HG03432 (cell line): ENCODE results near the gene LPAR3.
"Not testable (repeated sequence)": the region's sequence is repeated elsewhere in the genome, so short reads cannot be mapped to it uniquely, and the experiment has no call there.

Experiments
- ATAC-seq: cut with Tn5 transposase; IDR thresholded peaks from one replicate; pipeline ENCODE4 v1.9.1; 2021; ENCODE audit warnings: mild to moderate bottlenecking, moderate library complexity; ENCODE audit not compliant: unreplicated experiment

LPAR3 gene, protein sequence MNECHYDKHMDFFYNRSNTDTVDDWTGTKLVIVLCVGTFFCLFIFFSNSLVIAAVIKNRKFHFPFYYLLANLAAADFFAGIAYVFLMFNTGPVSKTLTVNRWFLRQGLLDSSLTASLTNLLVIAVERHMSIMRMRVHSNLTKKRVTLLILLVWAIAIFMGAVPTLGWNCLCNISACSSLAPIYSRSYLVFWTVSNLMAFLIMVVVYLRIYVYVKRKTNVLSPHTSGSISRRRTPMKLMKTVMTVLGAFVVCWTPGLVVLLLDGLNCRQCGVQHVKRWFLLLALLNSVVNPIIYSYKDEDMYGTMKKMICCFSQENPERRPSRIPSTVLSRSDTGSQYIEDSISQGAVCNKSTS

DNA sequence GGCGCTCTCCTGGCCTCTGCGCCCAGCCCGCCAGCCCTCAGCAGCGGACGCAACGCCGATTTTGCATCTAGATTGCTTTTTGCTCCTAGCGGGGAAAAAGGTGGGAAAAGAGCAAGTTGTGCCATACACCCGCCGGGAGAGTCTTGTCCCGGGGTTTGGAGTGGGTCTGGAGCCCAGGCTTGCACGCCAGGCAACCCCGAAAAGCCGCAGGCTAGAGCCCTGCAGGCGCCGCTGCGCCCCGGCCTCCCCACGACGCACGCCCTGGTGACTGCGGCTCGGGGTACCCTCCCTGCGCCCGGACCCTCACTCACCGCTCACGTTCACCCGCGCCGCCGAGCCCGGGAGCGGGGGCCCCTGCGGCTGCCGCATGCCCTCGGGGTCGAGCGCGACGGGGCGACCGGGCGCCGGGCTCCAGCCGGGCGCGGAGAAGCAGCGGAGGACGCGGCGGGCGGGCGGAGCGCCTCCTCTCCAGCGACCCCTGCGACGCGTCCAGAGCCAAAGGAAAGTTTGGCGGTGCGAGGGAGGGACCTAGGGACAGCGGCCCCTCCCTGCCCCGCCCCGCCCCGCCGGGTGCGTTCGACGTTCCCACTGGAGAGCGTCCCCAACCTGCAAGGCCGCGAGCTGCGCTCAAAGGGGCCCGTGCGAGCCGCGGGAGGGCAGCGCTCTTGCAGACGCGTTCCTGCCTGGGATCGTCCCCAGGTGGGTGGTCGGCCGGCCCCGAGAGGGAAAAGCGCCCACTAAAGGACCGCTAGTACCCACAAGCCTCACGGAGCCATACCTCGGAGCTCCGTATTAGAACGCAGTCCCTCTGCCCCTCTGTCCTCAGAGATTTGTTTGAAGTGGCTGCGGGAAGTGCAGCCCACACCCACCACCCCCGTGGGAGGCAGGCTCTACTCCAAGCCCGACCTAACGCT is at the start of gene LPAR3:
Gene LPAR3 (minus strand): TSS at position 502 of the 914 bp plus-strand sequence. CDS start 27,086 bp downstream, outside the sequence.
- no peak for ATAC-seq

- ATAC-seq, result no peak
These were observed 48.8 kb upstream of the LPAR3 start for GRCh38 chr1:84941843-84942242.

- ATAC-seq, result no peak
These were observed 47.5 kb upstream of the LPAR3 start for GRCh38 chr1:84940481-84940880.

DNA sequence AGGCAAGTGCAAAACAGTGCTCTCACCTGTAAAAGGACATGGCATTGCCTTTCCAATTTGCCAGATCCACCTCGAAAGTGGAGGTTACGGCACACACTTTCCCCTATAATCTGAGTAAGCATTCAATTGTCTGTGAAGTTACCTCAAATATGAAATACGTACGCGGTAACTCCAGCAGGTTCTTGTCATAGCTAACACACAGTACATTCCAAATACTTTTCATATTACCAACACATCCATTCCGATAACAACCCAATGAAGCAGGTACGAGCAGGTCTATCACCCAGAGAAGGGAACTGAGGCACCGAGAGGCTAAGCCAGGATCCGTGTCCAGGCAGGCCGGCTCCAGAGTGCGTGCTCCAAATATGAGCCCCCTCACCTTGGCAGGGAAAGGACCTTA is 46.8 kb upstream of the LPAR3 start:
- no peak for ATAC-seq

DNA sequence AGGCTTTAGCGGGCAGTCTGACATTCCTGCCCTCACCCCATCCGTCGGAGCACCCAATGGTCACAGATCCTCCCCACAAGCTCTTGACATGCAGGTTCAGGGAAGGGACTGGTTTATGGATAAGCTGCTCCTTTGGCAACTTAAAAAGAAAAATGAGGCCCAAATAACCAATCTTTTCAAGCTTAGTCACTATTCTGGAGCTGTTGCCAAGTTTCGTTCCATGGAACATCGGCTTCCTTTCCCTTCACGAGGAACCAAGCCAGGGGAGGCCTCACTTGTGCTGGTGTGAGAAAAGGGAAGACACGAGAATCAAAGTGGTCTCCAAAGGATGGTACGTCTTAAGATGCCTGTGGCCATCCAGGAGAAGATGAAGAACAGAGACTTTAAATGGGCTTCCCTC is 46.1 kb upstream of the LPAR3 start:
- ATAC-seq, result no peak

DNA sequence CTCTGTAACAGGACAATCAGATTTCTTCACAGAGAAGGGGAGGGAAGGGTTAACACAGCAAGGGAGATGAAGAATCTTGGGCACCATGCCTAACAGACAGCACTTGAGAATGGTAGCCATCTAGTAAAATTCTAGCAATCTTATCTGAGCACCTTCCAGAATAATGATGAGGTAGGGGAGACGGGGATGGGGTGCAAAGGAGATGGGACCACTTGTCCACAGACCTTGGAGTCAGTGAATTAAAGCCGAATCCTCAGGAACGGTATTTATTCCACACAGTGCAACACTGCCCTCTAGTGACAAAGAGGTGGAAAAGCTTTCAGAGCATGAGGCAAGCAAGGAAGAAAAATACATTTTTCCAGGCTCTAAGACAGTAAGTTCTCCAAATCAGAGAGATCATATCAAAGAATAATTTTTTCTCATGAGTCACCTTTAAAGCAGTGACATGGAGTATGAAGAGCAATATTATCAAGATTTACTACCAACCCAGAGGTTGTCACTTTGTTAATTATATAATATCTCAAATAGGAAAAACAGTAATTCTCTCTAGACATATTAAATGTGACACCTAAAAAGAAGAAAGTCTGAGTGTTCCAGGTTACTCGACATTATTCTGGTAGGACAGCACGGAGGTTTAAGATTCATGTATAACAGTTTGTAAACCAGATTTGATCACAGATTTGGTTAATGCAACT is 43.3 kb upstream of the LPAR3 start:
- ATAC-seq, result peak; percentile 70

GRCh38 chr1:84933011-84933611 is 40.1 kb upstream of the LPAR3 start:
- ATAC-seq, result no peak

DNA sequence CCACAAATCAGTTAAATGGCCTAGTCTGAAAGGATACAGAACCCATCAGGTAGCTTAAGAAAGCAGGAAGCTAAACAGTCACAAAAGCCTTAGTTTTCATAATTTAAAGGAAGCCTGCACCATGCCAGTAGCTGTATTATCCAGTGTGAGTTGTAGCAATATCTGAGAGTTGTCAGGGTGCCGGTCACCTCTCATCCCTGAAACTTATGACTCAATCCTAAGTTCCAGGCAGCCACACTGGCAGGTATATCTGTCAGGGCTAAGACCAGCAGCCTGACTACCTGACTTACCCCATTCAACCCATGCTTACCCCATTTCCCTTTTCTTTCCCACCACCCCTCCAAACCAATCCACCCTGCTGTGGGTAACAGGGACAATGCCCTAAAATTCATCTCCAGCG is 37.8 kb upstream of the LPAR3 start:
- ATAC-seq, result no peak

GRCh38 chr1:84930329-84930728 is 37.3 kb upstream of the LPAR3 start:
- ATAC-seq, result no peak

DNA sequence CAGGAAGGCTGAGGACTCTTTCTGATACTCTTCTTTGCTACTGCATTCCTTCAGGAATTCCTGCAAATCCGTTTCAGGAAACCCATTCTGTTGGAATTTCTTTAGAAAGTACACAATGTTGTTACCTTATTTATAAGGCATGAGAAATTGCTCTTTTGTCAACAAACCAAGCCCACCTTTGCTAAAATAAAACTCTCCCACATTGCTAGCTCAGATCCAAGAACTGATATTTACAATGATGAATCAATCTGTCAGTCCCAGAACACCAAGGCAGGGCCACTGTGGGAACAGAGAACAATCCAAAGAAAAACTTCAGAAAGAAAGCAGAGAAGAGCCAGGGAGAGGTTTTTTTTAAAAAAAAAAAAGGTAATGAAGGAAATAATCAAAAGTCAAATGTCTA is 36.6 kb upstream of the LPAR3 start:
- no peak for ATAC-seq

DNA sequence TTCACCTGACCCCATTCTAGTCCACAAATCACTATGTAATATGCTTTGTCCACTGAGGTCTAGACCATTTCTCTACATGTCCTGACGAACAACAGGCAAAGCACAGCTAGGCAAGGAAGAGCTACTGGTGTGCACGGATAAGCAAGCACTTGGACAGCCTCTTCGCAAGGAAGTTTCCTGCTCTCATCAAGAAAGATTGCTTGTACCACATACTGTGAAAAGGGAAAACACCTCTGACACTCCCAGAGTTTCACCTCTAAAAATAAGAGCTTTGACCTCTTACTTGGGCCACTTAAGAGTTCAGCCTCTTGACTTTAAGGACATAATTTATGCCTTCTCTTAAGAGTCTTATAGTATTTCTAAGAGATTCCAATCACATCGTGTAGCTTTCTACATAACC is 36.0 kb upstream of the LPAR3 start:
- ATAC-seq, result no peak

GRCh38 chr1:84923317-84923716 is 30.3 kb upstream of the LPAR3 start:
- no peak for ATAC-seq

DNA sequence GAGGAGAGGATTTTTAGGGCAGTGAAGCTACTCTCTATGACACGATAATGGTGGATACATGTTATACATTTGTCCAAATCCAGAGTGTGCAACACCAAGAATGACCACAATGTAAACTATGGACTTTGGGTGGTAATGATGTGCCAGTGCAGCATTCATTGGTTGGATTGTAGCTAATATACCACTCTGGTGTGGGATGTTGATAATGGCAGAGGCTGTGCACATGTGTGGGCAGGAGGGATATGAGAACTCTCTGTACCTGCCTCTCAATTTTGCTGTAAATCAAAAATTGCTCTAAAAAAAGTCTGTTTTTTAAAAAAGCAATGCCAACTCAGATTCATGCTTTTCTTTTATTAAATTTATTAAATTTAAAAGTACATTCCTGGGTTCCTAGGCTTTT is 27.2 kb upstream of the LPAR3 start:
- ATAC-seq, result no peak

GRCh38 chr1:84919461-84919970 is 26.5 kb upstream of the LPAR3 start:
- ATAC-seq, result no peak

GRCh38 chr1:84918726-84919336 is 25.8 kb upstream of the LPAR3 start:
- no peak for ATAC-seq

DNA sequence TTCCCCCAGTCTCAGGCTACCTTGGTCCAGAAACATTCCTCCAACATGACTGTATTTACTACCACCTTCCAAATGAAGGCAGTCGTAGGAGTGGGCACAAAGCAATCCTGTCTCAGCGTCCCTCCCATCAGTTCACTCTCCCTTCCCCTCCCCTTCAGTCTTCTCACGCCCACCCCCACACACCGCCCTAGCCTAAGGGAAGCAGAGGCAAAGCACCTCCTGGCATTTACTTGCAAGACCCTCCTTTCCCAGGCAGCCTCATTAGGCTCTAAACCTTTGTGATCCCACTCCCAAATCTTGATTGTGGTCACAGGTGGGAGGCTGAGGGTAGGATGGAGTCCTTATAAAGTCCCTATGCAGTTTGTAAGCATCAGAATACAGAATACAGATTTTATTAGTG is 23.9 kb upstream of the LPAR3 start:
- ATAC-seq, result no peak

- no peak for ATAC-seq
These were observed 20.5 kb upstream of the LPAR3 start for GRCh38 chr1:84913555-84913892.

GRCh38 chr1:84912726-84913554 is 19.9 kb upstream of the LPAR3 start:
- no peak for ATAC-seq

GRCh38 chr1:84908746-84909464 is 15.9 kb upstream of the LPAR3 start:
- ATAC-seq, result not testable (repeated sequence)
